GM19372 (cell line): ENCODE measurements around the gene PREB.
A peak's percentile ranks its signal among the peaks of the same experiment; 100 is the strongest.
"Not testable (repeated sequence)": the region's sequence is repeated elsewhere in the genome, so short reads cannot be mapped to it uniquely, and the experiment has no call there.

Experiments
- ATAC-seq: cut with Tn5 transposase; IDR thresholded peaks from one replicate; pipeline ENCODE4 v1.9.1; 2021; ENCODE audit warnings: mild to moderate bottlenecking, low read depth, moderate library complexity; ENCODE audit not compliant: unreplicated experiment

Gene PREB, protein sequence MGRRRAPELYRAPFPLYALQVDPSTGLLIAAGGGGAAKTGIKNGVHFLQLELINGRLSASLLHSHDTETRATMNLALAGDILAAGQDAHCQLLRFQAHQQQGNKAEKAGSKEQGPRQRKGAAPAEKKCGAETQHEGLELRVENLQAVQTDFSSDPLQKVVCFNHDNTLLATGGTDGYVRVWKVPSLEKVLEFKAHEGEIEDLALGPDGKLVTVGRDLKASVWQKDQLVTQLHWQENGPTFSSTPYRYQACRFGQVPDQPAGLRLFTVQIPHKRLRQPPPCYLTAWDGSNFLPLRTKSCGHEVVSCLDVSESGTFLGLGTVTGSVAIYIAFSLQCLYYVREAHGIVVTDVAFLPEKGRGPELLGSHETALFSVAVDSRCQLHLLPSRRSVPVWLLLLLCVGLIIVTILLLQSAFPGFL

DNA sequence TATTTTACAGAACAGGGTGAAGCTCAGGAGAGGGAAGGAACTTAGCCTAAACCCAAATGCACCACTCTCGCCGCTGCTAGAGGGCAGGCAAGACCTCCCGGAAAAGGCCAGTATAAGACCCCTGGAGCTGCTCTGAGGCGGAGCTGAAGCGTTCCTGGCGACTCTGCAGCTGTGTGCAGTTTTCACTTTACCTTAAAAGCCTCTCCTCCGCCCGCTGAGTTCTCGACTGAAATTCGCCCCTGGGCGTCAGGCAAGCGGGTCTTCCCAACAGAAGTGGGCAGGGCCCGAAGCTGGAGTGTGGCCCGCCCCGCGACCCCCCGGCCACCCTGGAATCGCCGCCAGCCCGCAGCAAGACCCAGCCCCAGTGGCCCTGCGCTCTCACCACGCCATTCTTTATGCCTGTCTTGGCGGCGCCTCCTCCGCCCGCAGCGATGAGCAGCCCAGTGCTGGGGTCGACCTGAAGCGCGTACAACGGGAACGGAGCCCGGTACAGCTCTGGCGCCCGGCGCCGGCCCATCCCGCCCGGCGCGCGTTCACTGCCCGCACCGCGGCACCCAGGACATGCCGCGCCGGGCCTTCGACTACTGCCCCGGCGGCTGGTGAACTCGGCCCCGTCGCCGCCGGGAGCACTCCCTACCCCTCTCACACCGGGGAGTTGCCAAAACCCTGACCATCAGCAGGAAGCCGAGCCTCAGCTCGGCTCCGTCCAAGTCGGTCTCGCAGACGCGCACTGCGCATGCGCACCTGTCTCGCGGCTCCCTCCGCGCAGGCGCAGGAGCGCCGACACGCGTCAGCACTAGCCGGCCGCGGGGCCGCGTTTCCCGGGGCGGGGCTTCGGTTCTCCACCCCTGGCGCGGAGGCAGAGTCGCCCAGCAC lies at the start of gene PREB:
TSS of gene PREB (minus strand) at position 732 of the 876 bp plus-strand sequence. CDS start at position 517, 215 bp downstream.
- peak; percentile 85 for ATAC-seq

GRCh38 chr2:27184115-27184514 lies 49.7 kb upstream of the PREB start:
- no peak for ATAC-seq

- ATAC-seq, result no peak
Observed at GRCh38 chr2:27182346-27182745, 47.9 kb upstream of the PREB start.

DNA sequence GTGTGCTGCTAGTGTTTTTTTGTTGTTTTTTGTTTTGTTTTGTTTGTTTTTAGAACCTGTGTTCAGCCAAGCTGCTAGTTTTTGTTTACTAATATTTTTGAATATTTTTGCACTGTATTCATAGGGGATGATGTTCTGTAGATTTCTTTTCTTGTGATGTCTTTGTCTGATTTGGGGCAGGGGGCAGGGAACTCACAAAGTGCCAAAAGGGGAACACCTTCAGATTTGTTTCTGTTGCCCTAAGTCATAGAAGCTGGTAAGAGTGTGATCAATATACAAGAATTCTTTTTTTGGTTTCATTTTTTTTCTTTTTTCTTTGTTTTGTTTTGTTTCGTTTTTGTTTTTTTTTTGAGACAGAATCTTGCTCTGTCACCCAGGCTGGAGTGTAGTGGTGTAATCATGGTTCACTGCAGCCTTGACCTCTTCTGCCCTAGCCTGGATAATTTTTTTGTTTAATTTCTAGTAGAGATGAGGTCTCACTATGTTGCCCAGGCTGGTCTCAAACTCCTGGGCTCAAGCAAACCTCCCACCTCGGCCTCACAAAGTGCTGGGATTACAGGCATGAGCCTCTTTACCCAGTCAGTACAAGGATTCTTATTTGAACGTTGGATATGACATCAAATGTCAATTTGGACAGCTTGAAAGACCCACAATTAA lies 45.0 kb upstream of the PREB start:
- no peak for ATAC-seq

- ATAC-seq, result no peak
Observed at GRCh38 chr2:27178469-27178868, 44.0 kb upstream of the PREB start.

- ATAC-seq, result no peak
Observed at GRCh38 chr2:27177441-27178351, 43.3 kb upstream of the PREB start.

DNA sequence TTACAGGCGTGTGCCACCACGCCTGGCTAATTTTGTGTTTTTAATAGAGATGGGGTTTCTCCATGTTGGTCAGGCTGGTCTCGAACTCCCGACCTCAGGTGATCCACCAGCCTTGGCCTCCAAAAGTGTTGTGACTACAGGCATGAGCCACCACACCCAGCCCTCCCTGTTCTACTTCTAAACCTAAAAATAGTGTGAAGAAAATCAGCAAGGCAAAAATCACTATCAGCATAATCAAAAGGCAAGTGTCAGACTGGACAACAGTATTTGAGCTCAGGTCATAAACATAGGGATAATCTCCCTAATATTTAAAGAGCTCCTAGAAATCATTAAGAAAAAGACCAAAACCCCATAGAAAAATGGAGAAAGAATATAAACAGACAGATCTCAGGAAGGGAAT lies 41.3 kb upstream of the PREB start:
- not testable (repeated sequence) for ATAC-seq

- no peak for ATAC-seq
Observed at GRCh38 chr2:27175330-27175729, 40.9 kb upstream of the PREB start.

GRCh38 chr2:27174638-27175037 lies 40.2 kb upstream of the PREB start:
- no peak for ATAC-seq

- ATAC-seq, result no peak
Observed at GRCh38 chr2:27171351-27171848, 37.0 kb upstream of the PREB start.

DNA sequence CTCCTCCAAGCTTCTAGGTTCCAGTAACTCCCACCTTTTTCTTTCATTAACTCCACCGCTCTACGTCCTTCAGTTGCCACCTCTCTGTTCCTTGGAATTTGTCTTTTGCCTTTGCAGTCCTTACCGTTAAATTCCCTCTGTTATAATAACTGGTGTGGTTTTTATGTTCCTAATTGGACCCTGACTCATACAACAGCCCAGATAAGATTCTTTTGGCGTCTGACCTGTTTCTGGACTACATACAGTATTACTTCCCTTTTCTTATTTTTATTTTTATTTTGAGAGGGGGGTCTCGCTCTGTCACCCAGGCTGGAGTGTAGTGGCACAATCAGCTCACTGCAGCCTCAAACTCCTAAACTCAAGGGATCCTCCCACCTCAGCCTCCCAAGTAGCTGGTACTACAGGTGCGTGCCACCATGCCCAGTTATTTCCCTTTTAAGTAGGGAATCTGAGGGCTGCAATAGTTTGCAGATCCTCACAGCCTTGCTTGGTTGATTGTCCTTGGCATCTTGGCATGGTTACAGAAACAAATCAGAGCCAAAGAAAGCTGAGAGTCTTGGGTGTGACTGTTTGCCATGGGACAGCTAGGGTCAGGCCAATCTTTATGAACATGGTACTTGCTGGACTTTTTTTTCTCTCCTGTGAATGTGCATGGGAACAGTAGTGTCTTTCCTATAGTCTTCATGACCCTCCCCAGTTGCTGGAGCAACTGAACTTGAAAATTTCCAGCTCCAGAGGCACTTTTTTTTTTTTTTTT lies 36.3 kb upstream of the PREB start:
- ATAC-seq, result no peak

- ATAC-seq, result no peak
Observed at GRCh38 chr2:27164960-27165763, 30.7 kb upstream of the PREB start.

DNA sequence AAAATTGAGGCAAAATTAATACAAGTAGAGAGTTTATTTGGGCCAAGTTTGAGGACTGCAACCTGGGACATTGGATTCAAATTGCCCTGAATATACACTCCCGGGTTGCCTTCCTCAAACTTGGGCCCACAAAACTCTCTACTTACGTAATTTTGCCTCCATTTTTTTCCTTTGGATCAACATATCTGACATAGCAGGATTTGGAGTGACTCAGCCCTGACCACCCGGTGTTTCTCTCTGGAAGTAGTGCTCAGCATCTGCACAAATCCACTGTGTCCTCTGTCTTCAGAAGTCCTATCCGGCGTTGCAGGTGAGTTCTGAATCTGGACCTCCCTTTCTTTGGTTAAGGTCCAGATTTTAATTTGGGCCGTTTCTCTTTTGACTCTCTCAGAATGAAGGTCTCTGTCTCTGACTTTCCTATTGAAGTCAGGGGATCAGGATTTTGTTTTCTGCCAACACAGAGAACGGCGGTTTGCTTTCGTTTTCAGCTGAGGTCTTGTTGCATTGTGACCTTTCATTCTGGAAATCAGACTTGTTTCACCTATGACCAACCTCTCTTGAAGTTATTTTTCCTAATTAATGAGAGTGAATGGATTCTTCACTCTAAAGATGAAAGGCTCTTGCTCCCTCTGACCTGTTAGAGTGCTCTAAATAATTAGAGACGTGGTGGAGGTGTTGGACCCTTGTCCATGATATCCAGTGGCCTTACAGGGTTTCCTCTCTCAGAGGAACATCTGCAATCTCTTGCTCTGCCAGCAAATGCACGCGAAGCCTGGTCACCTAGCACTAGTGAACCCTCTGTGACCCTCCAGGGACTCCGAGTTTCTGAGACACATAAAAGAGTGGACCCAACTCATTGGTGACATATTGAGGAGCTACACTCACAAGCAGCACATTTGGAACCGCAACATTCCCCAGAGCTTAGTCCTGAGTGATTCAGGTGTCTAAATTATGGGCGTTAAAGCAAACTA lies 28.0 kb upstream of the PREB start:
- ATAC-seq, result no peak

GRCh38 chr2:27160191-27160590 lies 25.8 kb upstream of the PREB start:
- no peak for ATAC-seq

GRCh38 chr2:27159271-27159670 lies 24.8 kb upstream of the PREB start:
- ATAC-seq, result no peak

GRCh38 chr2:27158468-27158867 lies 24.0 kb upstream of the PREB start:
- ATAC-seq, result no peak

- no peak for ATAC-seq
Observed at GRCh38 chr2:27155069-27155520, 20.7 kb upstream of the PREB start.
